Cardiac muscle cell (in vitro differentiated cells and primary cell): ENCODE results near the gene PNKD. TPM values are rescaled to one million over a fixed set of nuclear protein-coding genes. Genes with fewer than 3 reads are reported as not detected.
A peak's percentile ranks its signal among the peaks of the same experiment; 100 is the strongest.
"Not testable (repeated sequence)": the region's sequence is repeated elsewhere in the genome, so short reads cannot be mapped to it uniquely, and the experiment has no call there.

Experiments used
- DNase-seq, 2 donors: peaks; one replicate each; pipeline versions ENCODE4 v3.0.0 to v3.0.0-alpha.2; 2010 to 2017; ENCODE audit warnings: low read depth in 1 of 2, low spot score in 1 of 2
- H3K27ac ChIP-seq: fragments of 200-600 bp; sonication (generic); 2 replicates; pipeline ENCODE4 v1.5.1; 2016
- H3K27me3 ChIP-seq: fragments of 200-600 bp; sonication (generic); 2 replicates; pipeline ENCODE4 v1.6.0; 2016; ENCODE audit warnings: control low read depth
- H3K36me3 ChIP-seq: fragments of 200-600 bp; sonication (generic); 2 replicates; pipeline ENCODE4 v1.5.1; 2016; ENCODE audit warnings: control low read depth
- H3K4me1 ChIP-seq: fragments of 200-600 bp; sonication (generic); 2 replicates; pipeline ENCODE4 v1.8.1; 2017; ENCODE audit warnings: low read depth, mild to moderate bottlenecking, mixed run types
- H3K4me3 ChIP-seq: fragments of 200-600 bp; sonication (generic); 2 replicates; pipeline ENCODE4 v1.5.1; 2016; ENCODE audit warnings: mild to moderate bottlenecking
- H3K9me3 ChIP-seq: fragments of 200-600 bp; sonication (generic); 2 replicates; pipeline ENCODE4 v1.5.1; 2017; ENCODE audit warnings: low read depth, mild to moderate bottlenecking, control low read depth
- polyA plus RNA-seq: library from polyadenylated mRNA; unstranded; fragments of >200 nt; fragmentation: Nextera tagmentation; extraction: Ambion mirVana; gene quantifications from 2 replicates; pipeline ENCODE4 v1.2.1, GENCODE V29; 2016
- total RNA-seq: library from RNA; depleted of rRNA; stranded (reverse); fragments of >200 nt; gene quantifications from 2 replicates; pipeline ENCODE4 v1.2.3, GENCODE V29; 2016
- TF ChIP-seq, protein P1 (sequence below): IDR thresholded peaks from 2 replicates; pipeline ENCODE4 v1.5.1; 2012; ENCODE audit warnings: low read depth, mild to moderate bottlenecking, low read length

The PNKD gene
- total and polyA plus RNA-seq, 2 experiments from 2014 or later: 103 to 287 TPM

DNA sequence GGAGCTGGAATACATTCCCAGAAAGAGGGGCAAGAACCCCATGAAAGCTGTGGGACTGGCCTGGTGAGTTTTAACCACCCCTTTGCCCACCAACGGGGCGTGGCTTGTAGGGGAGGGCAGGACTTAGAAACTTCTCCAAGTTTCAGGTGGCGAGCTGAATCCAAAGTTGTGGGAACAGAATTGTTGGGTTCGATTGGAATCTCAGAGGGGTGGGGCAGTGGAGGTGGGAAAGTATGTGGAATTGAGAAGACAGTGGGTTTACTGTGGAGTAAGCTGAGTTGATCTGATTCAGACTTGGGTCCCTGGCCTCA lies 1.1 kb downstream of the PNKD start:
- no peak overlapping the region for H3K27ac ChIP-seq
- no peaks in the 10 kb centered on the region for H3K27me3 ChIP-seq
- H3K9me3 ChIP-seq: no peaks in the 10 kb centered on the region
- TF ChIP-seq, protein P1, sequence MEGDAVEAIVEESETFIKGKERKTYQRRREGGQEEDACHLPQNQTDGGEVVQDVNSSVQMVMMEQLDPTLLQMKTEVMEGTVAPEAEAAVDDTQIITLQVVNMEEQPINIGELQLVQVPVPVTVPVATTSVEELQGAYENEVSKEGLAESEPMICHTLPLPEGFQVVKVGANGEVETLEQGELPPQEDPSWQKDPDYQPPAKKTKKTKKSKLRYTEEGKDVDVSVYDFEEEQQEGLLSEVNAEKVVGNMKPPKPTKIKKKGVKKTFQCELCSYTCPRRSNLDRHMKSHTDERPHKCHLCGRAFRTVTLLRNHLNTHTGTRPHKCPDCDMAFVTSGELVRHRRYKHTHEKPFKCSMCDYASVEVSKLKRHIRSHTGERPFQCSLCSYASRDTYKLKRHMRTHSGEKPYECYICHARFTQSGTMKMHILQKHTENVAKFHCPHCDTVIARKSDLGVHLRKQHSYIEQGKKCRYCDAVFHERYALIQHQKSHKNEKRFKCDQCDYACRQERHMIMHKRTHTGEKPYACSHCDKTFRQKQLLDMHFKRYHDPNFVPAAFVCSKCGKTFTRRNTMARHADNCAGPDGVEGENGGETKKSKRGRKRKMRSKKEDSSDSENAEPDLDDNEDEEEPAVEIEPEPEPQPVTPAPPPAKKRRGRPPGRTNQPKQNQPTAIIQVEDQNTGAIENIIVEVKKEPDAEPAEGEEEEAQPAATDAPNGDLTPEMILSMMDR: no peak
- H3K36me3 ChIP-seq: peaks cover 31% of the 10 kb centered on the region
- H3K4me1 ChIP-seq: peaks cover 10% of the 10 kb centered on the region
- H3K4me3 ChIP-seq: peak overlapping the region; percentile 71
- no peak for DNase-seq

DNA sequence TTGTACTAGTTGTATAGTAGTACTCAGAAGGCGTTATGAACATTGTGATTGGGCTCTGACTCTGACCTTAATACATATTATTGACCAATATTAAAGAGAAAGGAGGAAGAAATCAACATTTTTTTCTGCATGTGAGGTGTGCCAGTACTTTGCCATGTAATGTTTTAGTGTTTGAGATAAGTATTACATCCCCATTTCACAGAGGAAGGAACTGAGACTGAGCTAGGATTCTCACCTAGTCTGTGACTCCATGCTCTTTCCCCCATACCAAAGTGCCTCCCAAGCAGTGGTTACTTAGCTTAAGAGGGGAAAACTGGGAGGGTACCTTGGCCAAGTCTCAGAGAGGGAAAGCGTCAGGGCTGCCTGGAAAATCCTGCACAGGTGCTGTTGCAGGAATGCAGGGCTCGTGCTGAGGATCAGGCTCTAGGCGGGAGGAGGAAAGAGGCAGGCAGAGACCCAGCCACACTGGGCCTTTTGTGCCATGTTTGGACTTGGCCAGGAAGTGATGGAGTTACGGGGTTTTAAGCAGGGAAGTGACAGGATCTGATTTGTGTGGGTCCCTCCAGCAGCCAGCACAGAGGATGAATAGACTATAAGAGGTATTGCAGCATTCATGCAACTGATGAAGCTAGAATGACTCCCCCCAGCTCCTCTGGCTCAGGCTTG lies 1.7 kb downstream of the PNKD start:
- peaks cover 10% of the 10 kb centered on the region for H3K4me1 ChIP-seq
- peak overlapping the region; percentile 71 for H3K4me3 ChIP-seq
- TF ChIP-seq, protein P1: no peak
- H3K36me3 ChIP-seq: peaks cover 31% of the 10 kb centered on the region
- no peaks in the 10 kb centered on the region for H3K27me3 ChIP-seq
- no peak for DNase-seq
- no peaks in the 10 kb centered on the region for H3K9me3 ChIP-seq
- H3K27ac ChIP-seq: peak overlapping the region; percentile 5

DNA sequence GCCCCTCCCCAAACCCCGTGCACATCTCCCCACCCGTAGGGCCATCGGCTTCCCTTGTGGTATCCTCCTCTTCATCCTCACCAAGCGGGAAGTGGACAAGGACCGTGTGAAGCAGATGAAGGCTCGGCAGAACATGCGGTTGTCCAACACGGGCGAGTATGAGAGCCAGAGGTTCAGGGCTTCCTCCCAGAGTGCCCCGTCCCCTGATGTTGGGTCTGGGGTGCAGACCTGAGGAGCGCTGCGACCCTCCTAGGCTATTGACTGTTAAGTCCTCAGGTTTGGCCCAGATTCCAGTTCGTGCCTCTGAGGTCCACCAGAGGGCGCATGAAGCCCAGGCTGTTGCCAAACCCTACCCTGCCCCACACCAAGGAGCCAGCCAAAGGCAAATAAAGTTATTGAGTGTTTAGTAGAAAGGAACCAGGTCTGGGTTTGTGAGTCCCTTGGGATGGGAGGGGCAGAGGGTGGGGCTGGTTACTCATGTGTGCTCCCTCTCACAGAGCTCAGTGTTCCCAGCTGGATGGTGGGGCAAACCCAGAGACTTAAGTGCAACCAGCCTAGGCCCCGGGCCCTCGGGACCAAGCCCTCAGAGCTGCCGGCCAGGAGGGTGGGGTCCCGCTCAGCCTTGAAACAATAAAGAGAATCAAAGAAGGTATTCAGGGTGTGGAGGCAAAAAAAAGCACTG lies 2.4 kb downstream of the PNKD start:
- H3K4me3 ChIP-seq: no peak overlapping the region
- H3K36me3 ChIP-seq: peaks cover 25% of the 10 kb centered on the region
- H3K27ac ChIP-seq: peak overlapping the region; percentile 5
- TF ChIP-seq, protein P1: peak; percentile 92
- peaks cover 10% of the 10 kb centered on the region for H3K4me1 ChIP-seq
- no peaks in the 10 kb centered on the region for H3K9me3 ChIP-seq
- H3K27me3 ChIP-seq: no peaks in the 10 kb centered on the region
- peak; percentile 83 to 93 for DNase-seq

DNA sequence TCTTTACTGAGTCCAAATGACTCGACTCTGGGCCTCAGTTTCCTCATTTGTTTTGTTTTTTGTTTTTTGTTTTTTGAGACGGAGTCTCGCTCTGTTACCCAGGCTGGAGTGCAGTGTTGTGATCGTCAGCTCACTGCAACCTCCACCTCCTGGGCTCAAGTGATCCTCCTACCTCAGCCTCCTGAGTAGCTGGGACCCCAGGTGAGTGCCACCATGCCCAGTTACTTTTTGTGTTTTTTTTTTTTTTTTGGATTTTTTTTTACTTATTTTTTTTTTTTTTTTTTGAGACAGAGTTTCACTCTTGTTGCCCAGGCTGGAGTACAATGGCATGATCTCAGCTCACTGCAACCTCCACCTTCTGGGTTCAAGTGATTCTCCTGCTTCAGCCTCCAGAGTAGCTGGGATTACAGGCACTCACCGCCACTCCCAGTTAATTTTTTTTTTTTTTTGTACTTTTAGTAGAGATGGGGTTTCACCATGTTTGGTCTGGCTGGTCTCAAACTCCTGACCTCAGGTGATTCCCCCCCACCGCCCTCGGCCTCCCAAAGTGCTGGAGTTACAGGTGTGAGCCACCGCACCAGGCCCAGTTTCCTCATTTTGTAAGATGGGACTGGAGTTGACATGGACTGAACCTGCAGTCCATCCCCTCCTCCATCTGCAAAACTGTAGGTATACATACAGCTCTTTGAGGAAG lies 3.0 kb downstream of the PNKD start:
- peaks cover 24% of the 10 kb centered on the region for H3K36me3 ChIP-seq
- DNase-seq, H3K4me1 ChIP-seq, H3K9me3 ChIP-seq, H3K27me3 ChIP-seq, H3K27ac ChIP-seq, H3K4me3 ChIP-seq: not testable (repeated sequence)

GRCh38 chr2:218273908-218274249 lies 3.6 kb downstream of the PNKD start:
- TF ChIP-seq, protein P1: no peak
- Histone ChIP-seq H3K27me3 (no peaks in the 10 kb centered on the region), H3K27ac (no peak overlapping the region), H3K4me1 (peaks cover 10% of the 10 kb centered on the region), H3K36me3 (peaks cover 24% of the 10 kb centered on the region), H3K4me3 (no peak overlapping the region), H3K9me3 (no peaks in the 10 kb centered on the region)
- DNase-seq: no peak

DNA sequence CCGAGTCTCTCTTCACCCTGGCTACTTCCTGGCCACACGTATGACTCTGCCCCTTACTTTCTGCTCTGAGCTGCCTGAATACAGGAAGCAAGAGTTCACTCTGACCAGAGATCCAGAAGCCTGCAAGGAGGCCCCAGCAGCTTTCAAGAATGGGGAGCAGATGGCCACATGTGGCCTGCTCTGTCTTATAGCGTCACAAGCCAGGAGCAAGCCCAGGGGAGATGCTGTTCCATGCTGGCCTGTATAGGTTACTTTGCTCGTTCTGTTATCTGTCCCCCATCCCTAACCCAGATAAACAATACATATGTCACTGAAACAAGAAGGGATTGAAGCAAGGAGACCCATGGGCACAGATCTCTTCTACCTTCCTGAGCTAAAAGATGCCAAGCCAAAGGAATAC lies 4.3 kb downstream of the PNKD start:
- TF ChIP-seq, protein P1: no peak
- Histone ChIP-seq H3K4me3 (no peak overlapping the region), H3K27ac (no peak overlapping the region), H3K27me3 (no peaks in the 10 kb centered on the region), H3K9me3 (no peaks in the 10 kb centered on the region), H3K36me3 (peaks cover 24% of the 10 kb centered on the region), H3K4me1 (peaks cover 6% of the 10 kb centered on the region)
- no peak for DNase-seq
